ENCODE data around the gene NFYB.
A peak's percentile ranks its signal among the peaks of the same experiment; 100 is the strongest.

The NFYB gene

GRCh38 chr12:104109446-104110271 is 28.4 kb downstream of the NFYB start:
- DNase-seq: no peak

- DNase-seq: peak; percentile 86
These were observed 29.1 kb downstream of the NFYB start for GRCh38 chr12:104108755-104109445.

- no peak for DNase-seq
These were observed 31.0 kb downstream of the NFYB start for GRCh38 chr12:104106965-104107364.

GRCh38 chr12:104105461-104105860 is 32.5 kb downstream of the NFYB start:
- DNase-seq: no peak

GRCh38 chr12:104097954-104098353 is 40.1 kb downstream of the NFYB start:
- DNase-seq: no peak

GRCh38 chr12:104095289-104095688 is 42.7 kb downstream of the NFYB start:
- peak; percentile 8 for DNase-seq

GRCh38 chr12:104094284-104094683 is 43.7 kb downstream of the NFYB start:
- no peak for DNase-seq

- DNase-seq: no peak
These were observed 46.9 kb downstream of the NFYB start for GRCh38 chr12:104091136-104091535.

GRCh38 chr12:104090685-104091084 is 47.3 kb downstream of the NFYB start:
- DNase-seq: no peak

- DNase-seq: peak; percentile 84
These were observed 54.1 kb downstream of the NFYB start for GRCh38 chr12:104083769-104084475.

GRCh38 chr12:104080764-104081163 is 57.2 kb downstream of the NFYB start:
- no peak for DNase-seq

- DNase-seq: no peak
These were observed 59.0 kb downstream of the NFYB start for GRCh38 chr12:104079024-104079423.

GRCh38 chr12:104073699-104074098 is 64.3 kb downstream of the NFYB start:
- no peak for DNase-seq

- no peak for DNase-seq
These were observed 65.9 kb downstream of the NFYB start for GRCh38 chr12:104072099-104072498.

Measured in activated CD4-positive, alpha-beta T cell treated with anti-CD3 and anti-CD28 coated beads, Interleukin-10, Interleukin-2, amounts not matched to agents 100 ng/mL and 50 ng/mL, durations not matched to agents 16 hours and 8 hours (primary cell).